Hindlimb muscle (tissue), 1 donor: Measurements from ENCODE around the gene VPS26A. TPM values are rescaled to one million over a fixed set of nuclear protein-coding genes. Genes with fewer than 3 reads are reported as not detected.

Experiments used
- polyA plus RNA-seq: library from polyadenylated mRNA; unstranded; fragments of 120-200 nt; gene quantifications from one replicate; pipeline ENCODE4 v1.2.1, GENCODE V29; 2013; ENCODE audit not compliant: insufficient read length

VPS26A gene
- polyA plus RNA-seq, 1 donor: 35.4 TPM

Other genes starting within 250 kb of the VPS26A start
- 46.1 TPM for gene DDX50, start 222.9 kb upstream of the VPS26A start, polyA plus RNA-seq
- gene DDX21, start 168.0 kb upstream of the VPS26A start, polyA plus RNA-seq: 40.8 TPM
- 23.9 TPM for gene KIFBP, start 135.4 kb upstream of the VPS26A start, polyA plus RNA-seq
- 21.8 TPM for gene SRGN, start 36.1 kb upstream of the VPS26A start, polyA plus RNA-seq
- gene SUPV3L1, start 56.1 kb downstream of the VPS26A start, polyA plus RNA-seq: 29.4 TPM
- not detected for gene HKDC1, start 96.2 kb downstream of the VPS26A start, polyA plus RNA-seq
- gene HK1, start 154.3 kb downstream of the VPS26A start, polyA plus RNA-seq: 35.4 TPM